ENCODE data around the gene MSRB1.

The MSRB1 gene

DNA sequence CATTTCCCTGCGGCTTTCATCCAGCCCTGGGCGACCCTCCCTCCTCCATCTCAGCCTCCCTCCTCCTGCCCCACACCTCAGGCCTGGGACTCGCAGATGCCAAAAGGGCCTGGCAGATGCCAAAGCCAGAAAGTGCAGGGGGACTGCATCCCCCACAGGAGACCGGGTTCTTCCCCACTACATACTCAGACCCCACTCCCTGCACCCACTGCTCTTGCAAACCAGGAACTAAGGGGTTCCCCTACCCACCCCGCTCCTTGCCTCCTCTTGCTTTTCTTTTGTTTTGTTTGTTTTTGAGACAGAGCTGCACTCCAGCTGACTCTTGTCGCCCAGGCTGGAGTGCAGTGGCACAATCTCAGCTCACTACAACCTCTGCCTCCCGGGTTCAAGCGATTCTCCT is 28.0 kb downstream of the MSRB1 start:
- Histone ChIP-seq H3K9ac (no peak overlapping the region), H3K4me1 (ENCODE audit: low read depth, poor library complexity, severe bottlenecking) (no peaks in the 10 kb centered on the region), H3K4me3 (IDR thresholded peaks at IDR 0.05; ENCODE audit: insufficient read depth, low read depth, low read length) (no peak overlapping the region), H3K27ac (no peak overlapping the region), H3K79me2 (ENCODE audit: insufficient read depth, low read depth) (no peaks in the 10 kb centered on the region), H3K4me2 (no peak overlapping the region), H3K36me3 (ENCODE audit: insufficient read depth) (no peaks in the 10 kb centered on the region), H3K27me3 (ENCODE audit: insufficient read depth, low read depth) (peaks cover 80% of the 10 kb centered on the region), H2AFZ (ENCODE audit: low read depth) (no peak overlapping the region), H4K20me1 (ENCODE audit: insufficient read depth) (no peaks in the 10 kb centered on the region)
- TF ChIP-seq, protein P1, sequence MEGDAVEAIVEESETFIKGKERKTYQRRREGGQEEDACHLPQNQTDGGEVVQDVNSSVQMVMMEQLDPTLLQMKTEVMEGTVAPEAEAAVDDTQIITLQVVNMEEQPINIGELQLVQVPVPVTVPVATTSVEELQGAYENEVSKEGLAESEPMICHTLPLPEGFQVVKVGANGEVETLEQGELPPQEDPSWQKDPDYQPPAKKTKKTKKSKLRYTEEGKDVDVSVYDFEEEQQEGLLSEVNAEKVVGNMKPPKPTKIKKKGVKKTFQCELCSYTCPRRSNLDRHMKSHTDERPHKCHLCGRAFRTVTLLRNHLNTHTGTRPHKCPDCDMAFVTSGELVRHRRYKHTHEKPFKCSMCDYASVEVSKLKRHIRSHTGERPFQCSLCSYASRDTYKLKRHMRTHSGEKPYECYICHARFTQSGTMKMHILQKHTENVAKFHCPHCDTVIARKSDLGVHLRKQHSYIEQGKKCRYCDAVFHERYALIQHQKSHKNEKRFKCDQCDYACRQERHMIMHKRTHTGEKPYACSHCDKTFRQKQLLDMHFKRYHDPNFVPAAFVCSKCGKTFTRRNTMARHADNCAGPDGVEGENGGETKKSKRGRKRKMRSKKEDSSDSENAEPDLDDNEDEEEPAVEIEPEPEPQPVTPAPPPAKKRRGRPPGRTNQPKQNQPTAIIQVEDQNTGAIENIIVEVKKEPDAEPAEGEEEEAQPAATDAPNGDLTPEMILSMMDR (conservative IDR thresholded peaks at IDR 0.05; ENCODE audit: low read depth, low read length): no peak

DNA sequence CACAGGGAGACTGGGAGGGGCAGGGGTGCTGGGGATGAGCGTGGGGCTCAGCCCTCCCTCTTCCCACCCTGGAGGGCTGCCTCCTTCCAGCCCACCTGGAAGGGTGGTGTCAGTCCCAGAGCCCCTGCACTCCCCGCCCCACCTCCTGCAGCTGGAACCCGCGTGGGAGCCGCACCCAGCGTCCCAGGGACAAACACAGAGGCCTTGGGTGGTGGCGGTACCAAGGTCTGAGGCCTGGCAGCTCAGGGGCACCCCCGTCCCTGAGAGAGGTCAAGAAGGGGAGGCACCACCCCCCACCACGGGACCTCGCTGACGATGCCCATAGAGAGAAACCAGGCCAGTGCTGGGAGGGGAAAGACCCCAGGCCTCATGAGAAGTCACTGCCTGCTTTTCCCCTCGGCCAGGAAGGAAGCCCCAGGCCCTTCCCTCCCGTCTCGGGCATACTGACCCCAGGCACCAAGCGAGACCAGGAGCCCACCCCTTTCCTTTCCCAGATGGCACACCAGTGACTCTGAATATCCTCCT is 28.9 kb downstream of the MSRB1 start:
- TF ChIP-seq, protein P1 (conservative IDR thresholded peaks at IDR 0.05; ENCODE audit: low read depth, low read length): no peak
- no peak overlapping the region for H3K27ac ChIP-seq
- H3K27me3 ChIP-seq (ENCODE audit: insufficient read depth, low read depth): peaks cover 80% of the 10 kb centered on the region
- H3K4me1 ChIP-seq (ENCODE audit: low read depth, poor library complexity, severe bottlenecking): no peaks in the 10 kb centered on the region
- H4K20me1 ChIP-seq (ENCODE audit: insufficient read depth): no peaks in the 10 kb centered on the region
- H3K9ac ChIP-seq: no peak overlapping the region
- no peak overlapping the region for H3K4me2 ChIP-seq
- H2AFZ ChIP-seq (ENCODE audit: low read depth): no peak overlapping the region
- H3K36me3 ChIP-seq (ENCODE audit: insufficient read depth): no peaks in the 10 kb centered on the region
- H3K79me2 ChIP-seq (ENCODE audit: insufficient read depth, low read depth): no peaks in the 10 kb centered on the region
- no peak overlapping the region for H3K4me3 ChIP-seq (IDR thresholded peaks at IDR 0.05; ENCODE audit: insufficient read depth, low read depth, low read length)

DNA sequence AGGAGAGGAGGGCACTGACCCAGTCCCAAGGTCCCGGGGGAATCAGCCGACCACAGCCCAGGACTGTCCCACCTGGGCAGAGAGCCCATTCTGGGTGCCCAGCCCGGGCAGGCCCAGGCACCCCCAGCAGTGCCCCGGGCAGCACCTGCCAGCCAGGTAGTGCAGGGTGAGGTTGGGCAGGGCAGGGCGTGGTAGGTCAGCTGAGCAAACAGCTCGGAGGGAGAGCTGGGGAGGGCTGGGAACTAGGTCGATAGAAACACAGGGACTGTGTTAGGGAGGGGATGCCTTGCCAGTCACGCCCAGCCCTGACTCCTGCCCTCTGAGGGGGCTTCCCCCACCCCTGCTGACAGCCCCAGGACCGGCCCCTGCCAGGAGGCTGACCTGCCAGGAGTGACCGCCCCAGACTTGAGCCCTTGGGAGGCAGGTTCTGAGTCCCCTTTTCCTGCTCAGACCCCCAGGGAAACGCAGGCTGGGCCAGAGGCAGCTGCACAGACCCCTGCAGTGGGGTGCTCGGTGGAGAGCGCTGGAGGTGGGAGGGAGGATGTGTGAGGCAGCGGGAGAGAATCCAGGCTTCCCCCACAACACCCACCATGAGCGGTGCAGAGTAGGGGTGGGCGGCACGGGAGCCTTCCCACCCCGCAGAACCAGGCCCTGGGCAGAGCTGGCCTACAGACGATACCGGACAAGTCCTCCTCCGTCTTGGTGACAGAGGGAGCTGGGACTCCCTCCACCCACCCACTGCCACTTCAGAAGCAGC is 29.5 kb downstream of the MSRB1 start:
- Histone ChIP-seq H3K4me1 (ENCODE audit: low read depth, poor library complexity, severe bottlenecking) (no peaks in the 10 kb centered on the region), H3K27ac (no peak overlapping the region), H3K27me3 (ENCODE audit: insufficient read depth, low read depth) (peaks cover 80% of the 10 kb centered on the region), H3K4me3 (IDR thresholded peaks at IDR 0.05; ENCODE audit: insufficient read depth, low read depth, low read length) (no peak overlapping the region), H3K36me3 (ENCODE audit: insufficient read depth) (no peaks in the 10 kb centered on the region), H3K79me2 (ENCODE audit: insufficient read depth, low read depth) (no peaks in the 10 kb centered on the region), H3K9ac (no peak overlapping the region), H2AFZ (ENCODE audit: low read depth) (no peak overlapping the region), H3K4me2 (no peak overlapping the region), H4K20me1 (ENCODE audit: insufficient read depth) (no peaks in the 10 kb centered on the region)
- TF ChIP-seq, protein P1 (conservative IDR thresholded peaks at IDR 0.05; ENCODE audit: low read depth, low read length): no peak

DNA sequence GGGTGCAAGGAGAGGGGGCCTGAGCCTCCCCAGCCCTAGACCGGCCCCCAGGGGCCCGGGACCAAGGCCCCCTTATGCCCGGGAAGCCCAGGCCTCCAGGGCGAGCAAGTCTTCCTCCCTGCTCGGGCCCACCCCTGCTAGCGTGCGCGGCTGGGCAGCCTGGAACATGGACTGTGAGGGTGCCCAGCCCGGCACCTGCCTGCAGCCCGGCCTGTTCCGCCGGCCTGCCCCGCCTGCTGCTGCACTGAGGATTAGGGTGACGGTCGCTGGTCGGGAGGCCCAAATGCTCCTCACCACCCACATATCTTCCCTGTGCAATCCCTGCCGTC is 30.8 kb downstream of the MSRB1 start:
- no peaks in the 10 kb centered on the region for H4K20me1 ChIP-seq (ENCODE audit: insufficient read depth)
- H3K4me1 ChIP-seq (ENCODE audit: low read depth, poor library complexity, severe bottlenecking): no peaks in the 10 kb centered on the region
- no peak overlapping the region for H3K9ac ChIP-seq
- H3K4me2 ChIP-seq: no peak overlapping the region
- H2AFZ ChIP-seq (ENCODE audit: low read depth): no peak overlapping the region
- H3K27me3 ChIP-seq (ENCODE audit: insufficient read depth, low read depth): peaks cover 76% of the 10 kb centered on the region
- H3K79me2 ChIP-seq (ENCODE audit: insufficient read depth, low read depth): no peaks in the 10 kb centered on the region
- TF ChIP-seq, protein P1 (conservative IDR thresholded peaks at IDR 0.05; ENCODE audit: low read depth, low read length): no peak
- no peak overlapping the region for H3K27ac ChIP-seq
- H3K36me3 ChIP-seq (ENCODE audit: insufficient read depth): no peaks in the 10 kb centered on the region
- no peak overlapping the region for H3K4me3 ChIP-seq (IDR thresholded peaks at IDR 0.05; ENCODE audit: insufficient read depth, low read depth, low read length)
